Ishikawa (cell line): ENCODE measurements around the gene SON.

Experiments used
- CEBPB ChIP-seq: IDR thresholded peaks from 2 replicates; pipeline ENCODE4 v1.6.1; 2012
- FOXM1 ChIP-seq: IDR thresholded peaks from 2 replicates; pipeline ENCODE4 v1.6.1; 2012; ENCODE audit warnings: low read depth, borderline replicate concordance
- RAD21 ChIP-seq: IDR thresholded peaks from 2 replicates; pipeline ENCODE4 v1.6.1; 2012; ENCODE audit warnings: low read depth
- TCF12 ChIP-seq: IDR thresholded peaks from 2 replicates; pipeline ENCODE4 v1.6.1; 2012; ENCODE audit warnings: low read depth
- YY1 ChIP-seq: IDR thresholded peaks from 2 replicates; pipeline ENCODE4 v1.6.1; 2012; ENCODE audit warnings: low read depth
- TF ChIP-seq, protein P1 (sequence below): IDR thresholded peaks from 2 replicates; pipeline ENCODE4 v1.6.1; 2012; ENCODE audit warnings: low read depth, mild to moderate bottlenecking
- TF ChIP-seq, protein P2 (sequence below): IDR thresholded peaks from 2 replicates; pipeline ENCODE4 v1.6.1; 2012

DNA sequence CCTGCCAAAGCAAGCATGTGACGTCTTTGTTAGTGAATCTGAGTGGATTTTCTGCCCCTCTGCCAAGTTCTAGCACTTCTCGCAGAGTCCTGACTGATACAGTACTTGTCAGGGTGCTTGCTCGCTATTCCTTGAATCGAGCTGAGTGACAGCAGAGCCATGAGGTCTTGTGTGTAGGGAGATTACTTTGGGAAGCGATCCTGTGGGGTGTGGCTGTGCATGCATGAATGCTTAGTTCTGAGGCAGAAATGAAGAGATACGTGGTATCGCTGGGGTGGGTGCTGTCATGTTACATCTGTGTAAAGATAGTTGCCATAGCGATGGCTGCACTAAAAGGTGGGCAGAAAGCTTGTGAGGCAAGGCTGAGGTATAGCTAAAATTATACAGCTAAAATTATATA lies 32.0 kb upstream of the SON start:
- TF ChIP-seq YY1 = no peak
- TF ChIP-seq, protein P1, sequence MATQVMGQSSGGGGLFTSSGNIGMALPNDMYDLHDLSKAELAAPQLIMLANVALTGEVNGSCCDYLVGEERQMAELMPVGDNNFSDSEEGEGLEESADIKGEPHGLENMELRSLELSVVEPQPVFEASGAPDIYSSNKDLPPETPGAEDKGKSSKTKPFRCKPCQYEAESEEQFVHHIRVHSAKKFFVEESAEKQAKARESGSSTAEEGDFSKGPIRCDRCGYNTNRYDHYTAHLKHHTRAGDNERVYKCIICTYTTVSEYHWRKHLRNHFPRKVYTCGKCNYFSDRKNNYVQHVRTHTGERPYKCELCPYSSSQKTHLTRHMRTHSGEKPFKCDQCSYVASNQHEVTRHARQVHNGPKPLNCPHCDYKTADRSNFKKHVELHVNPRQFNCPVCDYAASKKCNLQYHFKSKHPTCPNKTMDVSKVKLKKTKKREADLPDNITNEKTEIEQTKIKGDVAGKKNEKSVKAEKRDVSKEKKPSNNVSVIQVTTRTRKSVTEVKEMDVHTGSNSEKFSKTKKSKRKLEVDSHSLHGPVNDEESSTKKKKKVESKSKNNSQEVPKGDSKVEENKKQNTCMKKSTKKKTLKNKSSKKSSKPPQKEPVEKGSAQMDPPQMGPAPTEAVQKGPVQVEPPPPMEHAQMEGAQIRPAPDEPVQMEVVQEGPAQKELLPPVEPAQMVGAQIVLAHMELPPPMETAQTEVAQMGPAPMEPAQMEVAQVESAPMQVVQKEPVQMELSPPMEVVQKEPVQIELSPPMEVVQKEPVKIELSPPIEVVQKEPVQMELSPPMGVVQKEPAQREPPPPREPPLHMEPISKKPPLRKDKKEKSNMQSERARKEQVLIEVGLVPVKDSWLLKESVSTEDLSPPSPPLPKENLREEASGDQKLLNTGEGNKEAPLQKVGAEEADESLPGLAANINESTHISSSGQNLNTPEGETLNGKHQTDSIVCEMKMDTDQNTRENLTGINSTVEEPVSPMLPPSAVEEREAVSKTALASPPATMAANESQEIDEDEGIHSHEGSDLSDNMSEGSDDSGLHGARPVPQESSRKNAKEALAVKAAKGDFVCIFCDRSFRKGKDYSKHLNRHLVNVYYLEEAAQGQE = no peak
- TF ChIP-seq CEBPB = no peak
- TF ChIP-seq, protein P2, sequence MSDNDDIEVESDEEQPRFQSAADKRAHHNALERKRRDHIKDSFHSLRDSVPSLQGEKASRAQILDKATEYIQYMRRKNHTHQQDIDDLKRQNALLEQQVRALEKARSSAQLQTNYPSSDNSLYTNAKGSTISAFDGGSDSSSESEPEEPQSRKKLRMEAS = no peak
- no peak for TF ChIP-seq FOXM1
- no peak for TF ChIP-seq TCF12
- TF ChIP-seq RAD21 = no peak
